IMR-90 (cell line): ENCODE results near the gene XPR1. TPM values are rescaled to one million over a fixed set of nuclear protein-coding genes. Genes with fewer than 3 reads are reported as not detected.

Experiments
- ATAC-seq: fragments of 200-7000 bp; cut with Tn5 transposase; 2 replicates; pipeline ENCODE4 v1.9.1; 2020; ENCODE audit warnings: low read depth, mild to moderate bottlenecking, moderate library complexity
- BruUV-seq: library from RNA; stranded (reverse); fragments of 400-500 nt; replicated peaks from 2 replicates; lab custom pipeline; 2021; lab: Mats Ljungman, UMichigan
- CTCF ChIA-PET: fragments of 300-600 bp; formaldehyde crosslinking; extraction: SDS; loops from one replicate; lab custom pipeline; 2021; ENCODE audit warnings: antibody characterized with exemption; lab: Yijun Ruan, JAX
- POLR2A ChIA-PET: fragments of 300-600 bp; sonication (Branson Sonifier 250); formaldehyde crosslinking; loops from one replicate; lab custom pipeline; 2022; ENCODE audit warnings: antibody characterized with exemption; ENCODE audit not compliant: unreplicated experiment; lab: Charles Lee
- DNase-seq: peaks from one replicate; pipeline ENCODE4 v3.0.0; 2013
- H2AFZ ChIP-seq: replicated peaks from 2 replicates; pipeline ENCODE3; 2013; ENCODE audit warnings: low read length, mild to moderate bottlenecking; ENCODE audit not compliant: poor library complexity
- H2AK5ac ChIP-seq: 2 replicates; pipeline ENCODE4 v1.6.1; 2013; ENCODE audit warnings: low read depth, low read length, inconsistent platforms
- H2AK9ac ChIP-seq: replicated peaks from 2 replicates; pipeline ENCODE3; 2013; ENCODE audit warnings: mild to moderate bottlenecking, low read depth, low read length, moderate library complexity; ENCODE audit not compliant: poor library complexity
- H2BK120ac ChIP-seq: 2 replicates; pipeline ENCODE4 v1.6.1; 2013; ENCODE audit warnings: low read depth, low read length, inconsistent platforms
- H2BK15ac ChIP-seq: 3 replicates; pipeline ENCODE4 v1.6.1; 2013; ENCODE audit warnings: low read depth, low read length, inconsistent platforms
- H2BK20ac ChIP-seq: 2 replicates; pipeline ENCODE4 v1.6.1; 2013; ENCODE audit warnings: low read depth, mild to moderate bottlenecking, inconsistent platforms, low read length, moderate library complexity
- H2BK5ac ChIP-seq: 2 replicates; pipeline ENCODE4 v1.6.1; 2013; ENCODE audit warnings: mild to moderate bottlenecking, low read depth, low read length, inconsistent platforms; ENCODE audit not compliant: poor library complexity, severe bottlenecking
- H3K14ac ChIP-seq: replicated peaks from 2 replicates; pipeline ENCODE4 v1.6.1; 2013; ENCODE audit warnings: low read depth, low read length, inconsistent platforms
- H3K18ac ChIP-seq: 2 replicates; pipeline ENCODE4 v1.6.1; 2013; ENCODE audit warnings: low read depth, low read length, control low read depth
- H3K23ac ChIP-seq: 2 replicates; pipeline ENCODE4 v1.6.1; 2013; ENCODE audit warnings: low read depth, low read length, inconsistent platforms
- H3K27ac ChIP-seq: 2 replicates; pipeline ENCODE4 v1.5.1; 2013; ENCODE audit warnings: mild to moderate bottlenecking, control low read depth, low read length; ENCODE audit not compliant: insufficient read depth
- H3K27me3 ChIP-seq: 2 replicates; pipeline ENCODE4 v1.6.1; 2013; ENCODE audit warnings: low read length; ENCODE audit not compliant: control insufficient read depth, insufficient read depth
- H3K36me3 ChIP-seq: 2 replicates; pipeline ENCODE4 v1.6.1; 2013; ENCODE audit warnings: low read length, mixed read lengths; ENCODE audit not compliant: control insufficient read depth, insufficient read depth
- H3K4ac ChIP-seq: 2 replicates; pipeline ENCODE4 v1.6.1; 2013; ENCODE audit warnings: low read depth, low read length, inconsistent platforms
- H3K4me1 ChIP-seq: 2 replicates; pipeline ENCODE4 v1.6.1; 2013; ENCODE audit warnings: low read length, mixed read lengths; ENCODE audit not compliant: control insufficient read depth, insufficient read depth
- H3K4me2 ChIP-seq: 2 replicates; pipeline ENCODE4 v1.6.1; 2013; ENCODE audit warnings: low read depth, mild to moderate bottlenecking, control low read depth, low read length, moderate library complexity
- H3K4me3 ChIP-seq: 2 replicates; pipeline ENCODE4 v1.5.1; 2013; ENCODE audit warnings: low read depth, mild to moderate bottlenecking, control low read depth, low read length, moderate library complexity; ENCODE audit not compliant: insufficient read depth
- H3K56ac ChIP-seq: 2 replicates; pipeline ENCODE4 v1.6.1; 2013; ENCODE audit warnings: low read length, inconsistent platforms; ENCODE audit not compliant: insufficient read depth; ENCODE audit errors: extremely low read depth
- H3K79me1 ChIP-seq, 2 experiments: 2 replicates each; pipeline ENCODE4 v1.6.1; 2013; ENCODE audit warnings: low read length in 2 of 2, inconsistent platforms in 1 of 2, low read depth in 1 of 2
- H3K9ac ChIP-seq: 2 replicates; pipeline ENCODE4 v1.6.1; 2013; ENCODE audit warnings: low read depth, low read length, control low read depth
- H3K9me1 ChIP-seq: 2 replicates; pipeline ENCODE4 v1.6.1; 2013; ENCODE audit warnings: low read length, inconsistent platforms; ENCODE audit not compliant: insufficient read depth
- H3K9me3 ChIP-seq: 2 replicates; pipeline ENCODE4 v1.6.1; 2013; ENCODE audit warnings: low read length; ENCODE audit not compliant: control insufficient read depth, insufficient read depth
- H4K20me1 ChIP-seq: 2 replicates; pipeline ENCODE4 v1.6.1; 2013; ENCODE audit warnings: low read length, inconsistent platforms; ENCODE audit not compliant: insufficient read depth
- H4K5ac ChIP-seq: 2 replicates; pipeline ENCODE4 v1.6.1; 2013; ENCODE audit warnings: mild to moderate bottlenecking, low read depth, low read length, control low read depth
- H4K8ac ChIP-seq, 2 experiments: 2 replicates each; pipeline ENCODE4 v1.6.1; 2013; ENCODE audit warnings: low read depth in 2 of 2, low read length in 2 of 2, control low read depth in 1 of 2, inconsistent platforms in 1 of 2
- H4K91ac ChIP-seq: 2 replicates; pipeline ENCODE4 v1.6.1; 2013; ENCODE audit warnings: low read depth, low read length, inconsistent platforms; ENCODE audit not compliant: insufficient read depth
- BHLHE40 ChIP-seq: fragments of 150-350 bp; IDR thresholded peaks from 2 replicates; pipeline ENCODE4 v1.6.1; 2016; ENCODE audit warnings: mild to moderate bottlenecking, low read depth, low read length
- CEBPB ChIP-seq: IDR thresholded peaks from 2 replicates; pipeline ENCODE4 v1.6.1; 2012; ENCODE audit warnings: low read depth, low read length, improper control_type of control experiment
- CHD1 ChIP-seq: IDR thresholded peaks from 2 replicates; pipeline ENCODE4 v1.6.1; 2012; ENCODE audit warnings: low read depth, low read length, improper control_type of control experiment
- FOS ChIP-seq: fragments of 150-350 bp; IDR thresholded peaks from 2 replicates; pipeline ENCODE4 v1.6.1; 2016; ENCODE audit warnings: low read depth, low read length
- MAFK ChIP-seq: IDR thresholded peaks from 2 replicates; pipeline ENCODE4 v1.6.1; 2012; ENCODE audit warnings: low read depth, low read length, improper control_type of control experiment
- MAZ ChIP-seq: IDR thresholded peaks from 2 replicates; pipeline ENCODE4 v1.6.1; 2012; ENCODE audit warnings: low read depth, mild to moderate bottlenecking, low read length, improper control_type of control experiment, moderate library complexity, borderline replicate concordance
- MXI1 ChIP-seq: IDR thresholded peaks from 2 replicates; pipeline ENCODE4 v1.6.1; 2012; ENCODE audit warnings: low read depth, mild to moderate bottlenecking, low read length, moderate library complexity, borderline replicate concordance
- NFE2L2 ChIP-seq: fragments of 150-350 bp; IDR thresholded peaks from 2 replicates; pipeline ENCODE4 v1.6.1; 2016; ENCODE audit warnings: low read depth, mild to moderate bottlenecking, low read length
- POLR2A ChIP-seq: IDR thresholded peaks from 2 replicates; pipeline ENCODE4 v1.6.1; 2012; ENCODE audit warnings: mild to moderate bottlenecking, low read depth, low read length
- RAD21 ChIP-seq: IDR thresholded peaks from 2 replicates; pipeline ENCODE4 v1.6.1; 2012; ENCODE audit warnings: low read length, improper control_type of control experiment
- RCOR1 ChIP-seq: IDR thresholded peaks from 2 replicates; pipeline ENCODE4 v1.6.1; 2012; ENCODE audit warnings: mild to moderate bottlenecking, low read length, improper control_type of control experiment; ENCODE audit not compliant: insufficient replicate concordance
- RFX5 ChIP-seq: IDR thresholded peaks from 2 replicates; pipeline ENCODE4 v1.8.0; 2012; ENCODE audit warnings: low read depth, mild to moderate bottlenecking, low read length, moderate library complexity
- SMC3 ChIP-seq: fragments of 150-350 bp; IDR thresholded peaks from 2 replicates; pipeline ENCODE4 v1.6.1; 2016; ENCODE audit warnings: low read depth, mild to moderate bottlenecking, antibody characterized with exemption, low read length, moderate library complexity
- whole genome bisulfite sequencing, 2 experiments: methylation state at CpG; one replicate each; pipeline versions ENCODE4 v1.1.5 to v1.1.7; 2013; ENCODE audit warnings: missing lambda C conversion rate in 2 of 2; ENCODE audit not compliant: insufficient read length in 1 of 2; ENCODE audit errors: extremely low coverage in 2 of 2; 5-methylcytosine and 5-hydroxymethylcytosine counted together
- dilution Hi-C: fragments of 300-500 bp; cut with HindIII; formaldehyde crosslinking; loops from one replicate; pipeline ENCODE4 v1.14.3; 2018; ENCODE audit warnings: low sequenced_read_pairs; ENCODE audit not compliant: unreplicated experiment
- in situ Hi-C: fragments of 300-500 bp; cut with MboI; formaldehyde crosslinking; loops from 3 replicates; pipeline ENCODE4 v1.14.3; 2019; ENCODE audit warnings: low sequenced_read_pairs, inconsistent platforms, mixed read lengths
- intact Hi-C: fragments of 100-400 bp; cut with micrococcal nuclease; formaldehyde crosslinking; loops from 2 replicates; pipeline ENCODE4 v1.10.0; 2022
- polyA plus RNA-seq, 3 experiments: library from polyadenylated mRNA; depleted of rRNA; stranded (reverse); fragments of >200 nt; gene quantifications; 2 replicates each; pipeline ENCODE4 v1.2.3, GENCODE V29; 2012; ENCODE audit warnings: low replicate concordance in 1 of 3
- total RNA-seq: library from RNA; depleted of rRNA; stranded (reverse); fragments of >200 nt; gene quantifications from 2 replicates; pipeline ENCODE4 v1.2.3, GENCODE V29; 2012
- TF ChIP-seq, protein P1 (sequence below): fragments of 150-350 bp; IDR thresholded peaks from 2 replicates; pipeline ENCODE4 v1.6.1; 2016; ENCODE audit warnings: low read depth, mild to moderate bottlenecking, low read length, moderate library complexity, borderline replicate concordance
- TF ChIP-seq, protein P2 (sequence below): fragments of 150-350 bp; IDR thresholded peaks from 2 replicates; pipeline ENCODE4 v1.6.1; 2017; ENCODE audit warnings: mild to moderate bottlenecking, antibody characterized with exemption, low read length, low read depth
- TF ChIP-seq, protein P3 (sequence below): conservative IDR thresholded peaks from 2 replicates; pipeline ENCODE4 v1.5.1; 2012; ENCODE audit warnings: mild to moderate bottlenecking, low read depth, low read length, improper control_type of control experiment

The XPR1 gene
- total and polyA plus RNA-seq, 2 of the 4 experiments (the other 2 are of a cell fraction): 11.8 to 25.1 TPM

DNA sequence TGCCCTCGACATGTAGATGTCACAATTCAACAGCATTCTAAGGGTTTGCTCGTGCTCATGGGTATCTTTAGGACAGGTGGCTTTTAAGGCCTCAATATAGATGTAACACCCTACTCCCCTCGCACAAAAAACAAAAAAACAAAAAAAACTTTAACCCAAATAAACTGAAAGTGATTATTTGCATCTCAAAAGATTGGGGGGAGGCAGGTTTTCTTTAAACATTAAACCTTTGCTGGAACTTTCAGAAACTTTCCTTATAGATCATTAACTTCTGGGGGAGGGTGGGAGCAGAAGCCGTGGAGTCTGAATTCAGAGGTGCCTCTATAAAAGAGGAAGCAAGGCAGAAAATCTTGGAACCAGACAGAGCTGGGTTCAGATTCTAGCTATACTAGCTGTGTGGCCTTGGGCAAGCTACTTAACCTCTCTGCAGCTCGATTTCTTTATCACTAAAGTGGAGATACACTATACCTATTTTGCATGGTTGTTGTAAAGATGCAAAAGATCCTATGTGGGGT, 277.7 kb downstream of the XPR1 start:
- H3K27me3 ChIP-seq: no peaks in the 10 kb centered on the region
- H3K36me3 ChIP-seq: no peaks in the 10 kb centered on the region
- peaks cover 6% of the 10 kb centered on the region; the same call in 1 of the 2 replicates for H3K9me1 ChIP-seq
- H4K5ac ChIP-seq: no peak overlapping the region
- H3K27ac ChIP-seq: no peak overlapping the region
- H2AK9ac ChIP-seq: no peak overlapping the region
- no peak overlapping the region for H3K4me2 ChIP-seq
- no peak overlapping the region for H3K9ac ChIP-seq
- no peak overlapping the region for H2BK5ac ChIP-seq
- peaks cover 5% of the 10 kb centered on the region for H3K4me1 ChIP-seq
- no peaks in the 10 kb centered on the region for H3K9me3 ChIP-seq
- in situ Hi-C loops (no loop called here), dilution Hi-C loops (no loop called here), intact Hi-C loops (no loop called here)
- H2AFZ ChIP-seq: no peak overlapping the region
- H3K18ac ChIP-seq: no peak overlapping the region
- POLR2A ChIA-PET: interaction anchor here (0.6 kb wide), 1 partner anchor 348 kb away, joined by 3 read pairs; no protein-coding TSS in a partner anchor
- H3K4ac ChIP-seq: no peak overlapping the region
- no peak overlapping the region for H4K8ac ChIP-seq
- no peak for TF ChIP-seq MAZ
- no peak for TF ChIP-seq RAD21
- TF ChIP-seq, protein P1, sequence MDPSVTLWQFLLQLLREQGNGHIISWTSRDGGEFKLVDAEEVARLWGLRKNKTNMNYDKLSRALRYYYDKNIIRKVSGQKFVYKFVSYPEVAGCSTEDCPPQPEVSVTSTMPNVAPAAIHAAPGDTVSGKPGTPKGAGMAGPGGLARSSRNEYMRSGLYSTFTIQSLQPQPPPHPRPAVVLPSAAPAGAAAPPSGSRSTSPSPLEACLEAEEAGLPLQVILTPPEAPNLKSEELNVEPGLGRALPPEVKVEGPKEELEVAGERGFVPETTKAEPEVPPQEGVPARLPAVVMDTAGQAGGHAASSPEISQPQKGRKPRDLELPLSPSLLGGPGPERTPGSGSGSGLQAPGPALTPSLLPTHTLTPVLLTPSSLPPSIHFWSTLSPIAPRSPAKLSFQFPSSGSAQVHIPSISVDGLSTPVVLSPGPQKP: no peak
- no peak for TF ChIP-seq BHLHE40
- TF ChIP-seq MXI1: no peak
- TF ChIP-seq NFE2L2: no peak
- TF ChIP-seq RCOR1: no peak
- TF ChIP-seq POLR2A: no peak
- TF ChIP-seq CHD1: no peak
- TF ChIP-seq MAFK: no peak
- no peak for TF ChIP-seq SMC3
- TF ChIP-seq, protein P2, sequence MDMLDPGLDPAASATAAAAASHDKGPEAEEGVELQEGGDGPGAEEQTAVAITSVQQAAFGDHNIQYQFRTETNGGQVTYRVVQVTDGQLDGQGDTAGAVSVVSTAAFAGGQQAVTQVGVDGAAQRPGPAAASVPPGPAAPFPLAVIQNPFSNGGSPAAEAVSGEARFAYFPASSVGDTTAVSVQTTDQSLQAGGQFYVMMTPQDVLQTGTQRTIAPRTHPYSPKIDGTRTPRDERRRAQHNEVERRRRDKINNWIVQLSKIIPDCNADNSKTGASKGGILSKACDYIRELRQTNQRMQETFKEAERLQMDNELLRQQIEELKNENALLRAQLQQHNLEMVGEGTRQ: no peak
- TF ChIP-seq FOS: no peak
- TF ChIP-seq RFX5: no peak
- TF ChIP-seq, protein P3, sequence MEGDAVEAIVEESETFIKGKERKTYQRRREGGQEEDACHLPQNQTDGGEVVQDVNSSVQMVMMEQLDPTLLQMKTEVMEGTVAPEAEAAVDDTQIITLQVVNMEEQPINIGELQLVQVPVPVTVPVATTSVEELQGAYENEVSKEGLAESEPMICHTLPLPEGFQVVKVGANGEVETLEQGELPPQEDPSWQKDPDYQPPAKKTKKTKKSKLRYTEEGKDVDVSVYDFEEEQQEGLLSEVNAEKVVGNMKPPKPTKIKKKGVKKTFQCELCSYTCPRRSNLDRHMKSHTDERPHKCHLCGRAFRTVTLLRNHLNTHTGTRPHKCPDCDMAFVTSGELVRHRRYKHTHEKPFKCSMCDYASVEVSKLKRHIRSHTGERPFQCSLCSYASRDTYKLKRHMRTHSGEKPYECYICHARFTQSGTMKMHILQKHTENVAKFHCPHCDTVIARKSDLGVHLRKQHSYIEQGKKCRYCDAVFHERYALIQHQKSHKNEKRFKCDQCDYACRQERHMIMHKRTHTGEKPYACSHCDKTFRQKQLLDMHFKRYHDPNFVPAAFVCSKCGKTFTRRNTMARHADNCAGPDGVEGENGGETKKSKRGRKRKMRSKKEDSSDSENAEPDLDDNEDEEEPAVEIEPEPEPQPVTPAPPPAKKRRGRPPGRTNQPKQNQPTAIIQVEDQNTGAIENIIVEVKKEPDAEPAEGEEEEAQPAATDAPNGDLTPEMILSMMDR: no peak
- no peak for TF ChIP-seq CEBPB
- CTCF ChIA-PET: interaction anchor here (0.5 to 0.8 kb wide), 2 partner anchors 17 to 394 kb away, joined by 3 to 4 read pairs; no protein-coding TSS in a partner anchor
- H4K20me1 ChIP-seq: no peaks in the 10 kb centered on the region
- WGBS, 2 experiments: 100% methylated on average over 1 of the region's 5 CpGs; no CpG with 5 or more reads in 1 of the 2 experiments
- no peak overlapping the region for H2BK120ac ChIP-seq
- H3K79me1 ChIP-seq: peaks cover 3 to 25% of the 10 kb centered on the region in 2 experiments; a peak in 3 of 4 replicates
- ATAC-seq (no peak), DNase-seq (no peak)
- no peak overlapping the region for H3K56ac ChIP-seq
- no TSS peak for BruUV-seq
- H3K4me3 ChIP-seq: no peak overlapping the region
- no peak overlapping the region for H2AK5ac ChIP-seq
- no peak overlapping the region for H3K23ac ChIP-seq
- no peak overlapping the region for H2BK20ac ChIP-seq
- no peak overlapping the region for H4K91ac ChIP-seq
- no peak overlapping the region for H3K14ac ChIP-seq
- H2BK15ac ChIP-seq: no peak overlapping the region
